ENCODE measurements around the gene CRYGB.

CRYGB gene

GRCh38 chr2:208174144-208174543, 28.2 kb upstream of the CRYGB start:
- no peak overlapping the region for H3K4me3 Mint-ChIP-seq
- H3K4me1 Mint-ChIP-seq (ENCODE audit: low read depth): peaks cover 3% of the 10 kb centered on the region
- H3K27ac Mint-ChIP-seq: no peak overlapping the region
- no peaks in the 10 kb centered on the region for H3K9me3 Mint-ChIP-seq
- H3K36me3 Mint-ChIP-seq (ENCODE audit: low read depth): no peaks in the 10 kb centered on the region
- DNase-seq: no peak
- peaks cover 9% of the 10 kb centered on the region for H3K27me3 Mint-ChIP-seq

GRCh38 chr2:208172125-208172524, 26.2 kb upstream of the CRYGB start:
- Mint-ChIP-seq H3K4me1 (ENCODE audit: low read depth) (peaks cover 3% of the 10 kb centered on the region), H3K27me3 (peaks cover 10% of the 10 kb centered on the region), H3K4me3 (no peak overlapping the region), H3K27ac (no peak overlapping the region), H3K36me3 (ENCODE audit: low read depth) (no peaks in the 10 kb centered on the region), H3K9me3 (no peaks in the 10 kb centered on the region)
- no peak for DNase-seq

GRCh38 chr2:208164951-208165755, 19.2 kb upstream of the CRYGB start:
- no peaks in the 10 kb centered on the region for H3K4me1 Mint-ChIP-seq (ENCODE audit: low read depth)
- H3K27me3 Mint-ChIP-seq: peaks cover 10% of the 10 kb centered on the region
- no peaks in the 10 kb centered on the region for H3K36me3 Mint-ChIP-seq (ENCODE audit: low read depth)
- no peak for DNase-seq
- H3K9me3 Mint-ChIP-seq: no peaks in the 10 kb centered on the region
- H3K4me3 Mint-ChIP-seq: no peak overlapping the region
- no peak overlapping the region for H3K27ac Mint-ChIP-seq

- Mint-ChIP-seq H3K36me3 (ENCODE audit: low read depth) (no peaks in the 10 kb centered on the region), H3K27ac (no peak within 1 kb of the TSS), H3K27me3 (peaks cover 10% of the 10 kb centered on the region), H3K9me3 (no peaks in the 10 kb centered on the region), H3K4me3 (no peak within 1 kb of the TSS), H3K4me1 (ENCODE audit: low read depth) (no peaks in the 10 kb centered on the region)
- no peak for DNase-seq
These were observed 17.5 kb upstream of the CRYGB start, which contains the start of gene CRYGA for GRCh38 chr2:208163489-208163888. CRYGA (minus strand) TSS chr2:208163589; CDS start chr2:208163556, 33 bp downstream.

- Mint-ChIP-seq H3K4me3 (no peak overlapping the region), H3K27ac (no peak overlapping the region), H3K27me3 (peaks cover 3% of the 10 kb centered on the region), H3K9me3 (no peaks in the 10 kb centered on the region), H3K4me1 (ENCODE audit: low read depth) (no peaks in the 10 kb centered on the region), H3K36me3 (ENCODE audit: low read depth) (no peaks in the 10 kb centered on the region)
- DNase-seq: no peak
These were observed 10.5 kb upstream of the CRYGB start for GRCh38 chr2:208156439-208156838.

GRCh38 chr2:208153156-208153555, 7.2 kb upstream of the CRYGB start:
- Mint-ChIP-seq H3K36me3 (ENCODE audit: low read depth) (no peaks in the 10 kb centered on the region), H3K4me1 (ENCODE audit: low read depth) (no peaks in the 10 kb centered on the region), H3K4me3 (no peak overlapping the region), H3K27me3 (peaks cover 2% of the 10 kb centered on the region), H3K27ac (no peak overlapping the region), H3K9me3 (no peaks in the 10 kb centered on the region)
- no peak for DNase-seq

- H3K4me1 Mint-ChIP-seq (ENCODE audit: low read depth): no peaks in the 10 kb centered on the region
- no peaks in the 10 kb centered on the region for H3K9me3 Mint-ChIP-seq
- no peak overlapping the region for H3K27ac Mint-ChIP-seq
- H3K36me3 Mint-ChIP-seq (ENCODE audit: low read depth): no peaks in the 10 kb centered on the region
- peaks cover 2% of the 10 kb centered on the region for H3K27me3 Mint-ChIP-seq
- no peak overlapping the region for H3K4me3 Mint-ChIP-seq
- no peak for DNase-seq
These were observed 5.0 kb upstream of the CRYGB start for GRCh38 chr2:208150956-208151355.

- no peaks in the 10 kb centered on the region for H3K9me3 Mint-ChIP-seq
- H3K27ac Mint-ChIP-seq: no peak overlapping the region
- peaks cover 2% of the 10 kb centered on the region for H3K27me3 Mint-ChIP-seq
- DNase-seq: no peak
- no peaks in the 10 kb centered on the region for H3K4me1 Mint-ChIP-seq (ENCODE audit: low read depth)
- no peaks in the 10 kb centered on the region for H3K36me3 Mint-ChIP-seq (ENCODE audit: low read depth)
- H3K4me3 Mint-ChIP-seq: no peak overlapping the region
These were observed 4.1 kb upstream of the CRYGB start for GRCh38 chr2:208150094-208150493.

- Mint-ChIP-seq H3K9me3 (no peaks in the 10 kb centered on the region), H3K4me1 (ENCODE audit: low read depth) (no peaks in the 10 kb centered on the region), H3K27ac (no peak overlapping the region), H3K27me3 (peaks cover 2% of the 10 kb centered on the region), H3K36me3 (ENCODE audit: low read depth) (no peaks in the 10 kb centered on the region), H3K4me3 (no peak overlapping the region)
- DNase-seq: no peak
These were observed 2.8 kb upstream of the CRYGB start for GRCh38 chr2:208148803-208149202.

- no peak overlapping the region for H3K27ac Mint-ChIP-seq
- peaks cover 2% of the 10 kb centered on the region for H3K27me3 Mint-ChIP-seq
- H3K4me3 Mint-ChIP-seq: no peak overlapping the region
- no peak for DNase-seq
- no peaks in the 10 kb centered on the region for H3K9me3 Mint-ChIP-seq
- H3K4me1 Mint-ChIP-seq (ENCODE audit: low read depth): no peaks in the 10 kb centered on the region
- no peaks in the 10 kb centered on the region for H3K36me3 Mint-ChIP-seq (ENCODE audit: low read depth)
These were observed 1.8 kb upstream of the CRYGB start for GRCh38 chr2:208147759-208148158.

- Mint-ChIP-seq H3K4me3 (no peak overlapping the region), H3K27ac (no peak overlapping the region), H3K9me3 (no peaks in the 10 kb centered on the region), H3K36me3 (ENCODE audit: low read depth) (no peaks in the 10 kb centered on the region), H3K27me3 (peaks cover 2% of the 10 kb centered on the region), H3K4me1 (ENCODE audit: low read depth) (no peaks in the 10 kb centered on the region)
- no peak for DNase-seq
These were observed 1.1 kb upstream of the CRYGB start for GRCh38 chr2:208147008-208147407.

GRCh38 chr2:208142925-208143799, 2.8 kb downstream of the CRYGB start:
- Mint-ChIP-seq H3K36me3 (ENCODE audit: low read depth) (no peaks in the 10 kb centered on the region), H3K9me3 (peaks cover 3% of the 10 kb centered on the region), H3K27ac (no peak overlapping the region), H3K27me3 (no peaks in the 10 kb centered on the region), H3K4me3 (no peak overlapping the region), H3K4me1 (ENCODE audit: low read depth) (no peaks in the 10 kb centered on the region)
- DNase-seq: no peak

GRCh38 chr2:208142240-208142924, 3.6 kb downstream of the CRYGB start:
- no peaks in the 10 kb centered on the region for H3K27me3 Mint-ChIP-seq
- H3K36me3 Mint-ChIP-seq (ENCODE audit: low read depth): no peaks in the 10 kb centered on the region
- H3K4me1 Mint-ChIP-seq (ENCODE audit: low read depth): no peaks in the 10 kb centered on the region
- no peak overlapping the region for H3K4me3 Mint-ChIP-seq
- H3K9me3 Mint-ChIP-seq: peaks cover 6% of the 10 kb centered on the region
- DNase-seq: no peak
- H3K27ac Mint-ChIP-seq: no peak overlapping the region

GRCh38 chr2:208139447-208139846, 6.5 kb downstream of the CRYGB start:
- Mint-ChIP-seq H3K4me1 (ENCODE audit: low read depth) (peaks cover 10% of the 10 kb centered on the region), H3K27ac (no peak overlapping the region), H3K27me3 (no peaks in the 10 kb centered on the region), H3K36me3 (ENCODE audit: low read depth) (no peaks in the 10 kb centered on the region), H3K4me3 (no peak overlapping the region), H3K9me3 (peaks cover 6% of the 10 kb centered on the region)
- DNase-seq: no peak
